ENCODE data around the gene ABCD3.

Gene ABCD3

GRCh38 chr1:94528299-94528698, 110.1 kb downstream of the ABCD3 start:
- Histone ChIP-seq H2AFZ (ENCODE audit: low read length) (no peak overlapping the region), H3K9ac (ENCODE audit: low read length) (no peak overlapping the region), H3K4me1 (ENCODE audit: low read length) (no peaks in the 10 kb centered on the region), H3F3A (ENCODE audit: insufficient read depth, low read length) (no peaks in the 10 kb centered on the region), H3K4me2 (ENCODE audit: low read depth, low read length) (no peak overlapping the region), H3K4me3 (ENCODE audit: low read length) (no peak overlapping the region), H3K36me3 (replicated peaks; ENCODE audit: insufficient read depth, low read length) (no peaks in the 10 kb centered on the region), H3K9me3 (replicated peaks; ENCODE audit: insufficient read depth, low read length) (no peaks in the 10 kb centered on the region), H3K27ac (ENCODE audit: low read length) (no peak overlapping the region), H3K9me2 (replicated peaks; ENCODE audit: insufficient read depth, low read length) (no peaks in the 10 kb centered on the region), H4K20me1 (ENCODE audit: insufficient read depth, low read length) (no peaks in the 10 kb centered on the region), H3K27me3 (replicated peaks; ENCODE audit: insufficient read depth, low read length) (no peaks in the 10 kb centered on the region), H3K79me2 (ENCODE audit: low read length) (no peaks in the 10 kb centered on the region)
- TF ChIP-seq EZH2 (optimal IDR thresholded peaks at IDR 0.05; ENCODE audit: low read depth, low read length) (no peak), EZH2phosphoT487 (IDR thresholded peaks at IDR 0.05; ENCODE audit: low read length) (no peak)
- TF ChIP-seq, protein P1, sequence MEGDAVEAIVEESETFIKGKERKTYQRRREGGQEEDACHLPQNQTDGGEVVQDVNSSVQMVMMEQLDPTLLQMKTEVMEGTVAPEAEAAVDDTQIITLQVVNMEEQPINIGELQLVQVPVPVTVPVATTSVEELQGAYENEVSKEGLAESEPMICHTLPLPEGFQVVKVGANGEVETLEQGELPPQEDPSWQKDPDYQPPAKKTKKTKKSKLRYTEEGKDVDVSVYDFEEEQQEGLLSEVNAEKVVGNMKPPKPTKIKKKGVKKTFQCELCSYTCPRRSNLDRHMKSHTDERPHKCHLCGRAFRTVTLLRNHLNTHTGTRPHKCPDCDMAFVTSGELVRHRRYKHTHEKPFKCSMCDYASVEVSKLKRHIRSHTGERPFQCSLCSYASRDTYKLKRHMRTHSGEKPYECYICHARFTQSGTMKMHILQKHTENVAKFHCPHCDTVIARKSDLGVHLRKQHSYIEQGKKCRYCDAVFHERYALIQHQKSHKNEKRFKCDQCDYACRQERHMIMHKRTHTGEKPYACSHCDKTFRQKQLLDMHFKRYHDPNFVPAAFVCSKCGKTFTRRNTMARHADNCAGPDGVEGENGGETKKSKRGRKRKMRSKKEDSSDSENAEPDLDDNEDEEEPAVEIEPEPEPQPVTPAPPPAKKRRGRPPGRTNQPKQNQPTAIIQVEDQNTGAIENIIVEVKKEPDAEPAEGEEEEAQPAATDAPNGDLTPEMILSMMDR (IDR thresholded peaks at IDR 0.05; ENCODE audit: low read length): no peak
- DNase-seq: no peak

DNA sequence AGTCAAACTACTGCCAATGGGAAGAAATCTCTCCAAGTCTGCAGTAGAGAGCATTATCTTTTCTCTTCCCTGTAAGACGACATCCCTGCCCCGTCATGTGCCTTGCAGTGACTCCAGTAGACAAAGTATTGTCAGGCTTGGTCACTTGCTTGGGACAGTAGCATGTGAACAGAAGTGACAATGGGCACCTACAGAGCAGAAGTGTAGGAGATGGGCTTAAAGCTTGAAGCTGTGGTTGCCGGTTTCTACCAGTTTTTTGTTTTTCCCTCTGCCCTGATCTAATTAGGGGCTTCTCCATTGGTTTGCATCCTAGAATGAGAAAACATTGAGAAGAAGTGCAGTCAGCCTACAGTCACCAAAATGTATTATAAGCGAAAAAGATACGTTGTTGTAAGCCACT, 110.6 kb downstream of the ABCD3 start:
- no peaks in the 10 kb centered on the region for H3K4me1 ChIP-seq (ENCODE audit: low read length)
- H3K79me2 ChIP-seq (ENCODE audit: low read length): no peaks in the 10 kb centered on the region
- H2AFZ ChIP-seq (ENCODE audit: low read length): no peak overlapping the region
- no peaks in the 10 kb centered on the region for H3K9me3 ChIP-seq (replicated peaks; ENCODE audit: insufficient read depth, low read length)
- no peak for DNase-seq
- no peak overlapping the region for H3K9ac ChIP-seq (ENCODE audit: low read length)
- H3F3A ChIP-seq (ENCODE audit: insufficient read depth, low read length): no peaks in the 10 kb centered on the region
- TF ChIP-seq, protein P1 (IDR thresholded peaks at IDR 0.05; ENCODE audit: low read length): no peak
- TF ChIP-seq EZH2 (optimal IDR thresholded peaks at IDR 0.05; ENCODE audit: low read depth, low read length) (no peak), EZH2phosphoT487 (IDR thresholded peaks at IDR 0.05; ENCODE audit: low read length) (no peak)
- no peaks in the 10 kb centered on the region for H3K27me3 ChIP-seq (replicated peaks; ENCODE audit: insufficient read depth, low read length)
- no peak overlapping the region for H3K4me3 ChIP-seq (ENCODE audit: low read length)
- no peaks in the 10 kb centered on the region for H4K20me1 ChIP-seq (ENCODE audit: insufficient read depth, low read length)
- no peaks in the 10 kb centered on the region for H3K9me2 ChIP-seq (replicated peaks; ENCODE audit: insufficient read depth, low read length)
- H3K27ac ChIP-seq (ENCODE audit: low read length): no peak overlapping the region
- H3K4me2 ChIP-seq (ENCODE audit: low read depth, low read length): no peak overlapping the region
- no peaks in the 10 kb centered on the region for H3K36me3 ChIP-seq (replicated peaks; ENCODE audit: insufficient read depth, low read length)

GRCh38 chr1:94529416-94529815, 111.2 kb downstream of the ABCD3 start:
- H3F3A ChIP-seq (ENCODE audit: insufficient read depth, low read length): no peaks in the 10 kb centered on the region
- H3K4me3 ChIP-seq (ENCODE audit: low read length): no peak overlapping the region
- H3K36me3 ChIP-seq (replicated peaks; ENCODE audit: insufficient read depth, low read length): no peaks in the 10 kb centered on the region
- no peak overlapping the region for H3K27ac ChIP-seq (ENCODE audit: low read length)
- TF ChIP-seq EZH2phosphoT487 (IDR thresholded peaks at IDR 0.05; ENCODE audit: low read length) (no peak), EZH2 (optimal IDR thresholded peaks at IDR 0.05; ENCODE audit: low read depth, low read length) (no peak)
- TF ChIP-seq, protein P1 (IDR thresholded peaks at IDR 0.05; ENCODE audit: low read length): no peak
- no peaks in the 10 kb centered on the region for H4K20me1 ChIP-seq (ENCODE audit: insufficient read depth, low read length)
- H3K27me3 ChIP-seq (replicated peaks; ENCODE audit: insufficient read depth, low read length): no peaks in the 10 kb centered on the region
- DNase-seq: no peak
- H3K4me2 ChIP-seq (ENCODE audit: low read depth, low read length): no peak overlapping the region
- H2AFZ ChIP-seq (ENCODE audit: low read length): no peak overlapping the region
- no peaks in the 10 kb centered on the region for H3K4me1 ChIP-seq (ENCODE audit: low read length)
- no peaks in the 10 kb centered on the region for H3K9me3 ChIP-seq (replicated peaks; ENCODE audit: insufficient read depth, low read length)
- H3K9ac ChIP-seq (ENCODE audit: low read length): no peak overlapping the region
- H3K9me2 ChIP-seq (replicated peaks; ENCODE audit: insufficient read depth, low read length): no peaks in the 10 kb centered on the region
- H3K79me2 ChIP-seq (ENCODE audit: low read length): no peaks in the 10 kb centered on the region

All from MM.1S (cell line).